Pulmonary artery endothelial cell (primary cell): ENCODE data around the gene SLC17A3. TPM values are rescaled to one million over a fixed set of nuclear protein-coding genes. Genes with fewer than 3 reads are reported as not detected.

Experiments
- DNase-seq: peaks from one replicate; pipeline ENCODE4 v3.0.0-alpha.2; 2011; ENCODE audit warnings: low read depth, low spot score
- total RNA-seq: library from RNA; depleted of rRNA; stranded (reverse); fragments of >200 nt; gene quantifications from 2 replicates; pipeline ENCODE4 v1.2.3, GENCODE V29; 2014

SLC17A3 gene
- total RNA-seq, 1 donor from 2014 or later = not detected

GRCh38 chr6:25842526-25842925 is 31.5 kb downstream of the SLC17A3 start:
- no peak for DNase-seq

- DNase-seq = no peak
These were observed 38.4 kb downstream of the SLC17A3 start for GRCh38 chr6:25835442-25836283.

- DNase-seq = peak; percentile 11
These were observed 39.1 kb downstream of the SLC17A3 start for GRCh38 chr6:25834950-25835349.

DNA sequence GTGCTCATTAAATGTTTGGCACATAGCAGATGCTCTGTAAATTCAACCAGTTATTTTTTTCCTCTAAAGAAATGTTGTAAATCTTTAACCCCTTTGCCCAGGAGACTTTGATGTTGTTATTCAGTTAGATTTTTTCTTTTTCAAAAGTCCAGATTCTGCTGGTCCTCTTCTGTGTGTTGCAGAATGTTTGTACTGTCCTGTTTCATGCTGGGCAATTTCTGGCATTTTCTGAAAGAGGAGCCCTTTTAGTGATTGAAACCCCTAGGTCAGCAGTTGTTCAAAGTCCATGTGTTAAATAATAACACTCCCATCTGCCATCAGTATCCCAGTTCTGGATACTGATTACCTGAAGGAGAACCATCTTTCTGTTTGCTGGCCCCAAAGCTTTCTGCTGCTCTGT is 40.9 kb downstream of the SLC17A3 start:
- no peak for DNase-seq

DNA sequence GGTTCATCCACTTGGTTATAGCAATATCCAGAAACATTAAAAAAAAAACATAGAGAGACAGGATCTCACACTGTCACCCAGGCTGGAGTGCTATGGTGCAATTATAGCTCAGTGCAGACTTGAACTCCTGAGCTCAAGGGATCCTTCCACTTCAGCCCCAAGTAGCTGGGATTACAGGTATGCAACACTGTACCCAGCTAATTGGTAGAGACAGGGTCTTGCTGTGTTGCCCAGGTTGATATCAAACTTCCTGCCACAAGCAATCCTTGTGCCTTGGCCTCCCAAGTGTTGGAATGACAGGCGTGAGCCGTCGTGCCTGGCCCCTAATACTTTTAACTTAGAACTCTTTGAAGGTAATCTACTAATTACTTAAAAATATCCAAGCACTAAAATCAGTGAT is 41.4 kb downstream of the SLC17A3 start:
- no peak for DNase-seq

GRCh38 chr6:25832307-25832662 is 41.8 kb downstream of the SLC17A3 start:
- DNase-seq = no peak

DNA sequence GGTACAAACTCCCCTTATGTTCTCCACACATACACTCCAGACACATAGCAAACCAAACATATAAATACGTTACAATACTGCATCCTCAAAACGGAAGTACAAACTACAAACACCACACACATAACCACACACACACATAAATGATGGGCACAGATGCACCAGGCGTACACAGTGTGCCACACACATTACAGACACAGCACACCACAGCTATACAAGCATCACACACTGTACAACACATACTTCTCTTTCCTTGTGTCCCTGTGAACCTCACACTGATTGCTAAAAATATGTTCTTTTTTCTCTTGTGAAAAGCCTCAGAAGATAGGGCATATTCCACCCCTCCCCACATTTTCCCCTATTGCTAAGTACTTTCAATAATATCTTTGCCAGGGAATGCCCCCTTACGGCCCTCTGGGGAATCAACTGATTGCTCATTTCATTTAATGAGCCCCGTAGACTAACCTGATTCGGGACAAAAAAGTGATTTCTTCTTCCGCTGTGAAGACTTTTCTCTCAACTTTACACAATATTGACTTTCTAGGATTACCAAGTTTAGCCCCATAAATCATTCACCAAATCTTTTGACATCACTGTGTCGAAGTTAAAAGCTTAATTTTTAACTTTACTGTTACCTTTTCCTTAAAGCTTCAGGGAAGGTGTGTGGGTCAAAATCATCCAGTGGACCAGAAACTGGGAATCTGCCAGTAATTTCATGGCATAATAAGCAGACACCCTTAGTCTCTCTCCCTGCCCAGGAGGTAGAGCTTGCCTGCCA is 42.3 kb downstream of the SLC17A3 start, which contains the start of gene SLC17A1:
TSS of gene SLC17A1 (minus strand) at position 521 of the 775 bp plus-strand sequence. CDS start 1,495 bp downstream, outside the sequence.
- DNase-seq = no peak

DNA sequence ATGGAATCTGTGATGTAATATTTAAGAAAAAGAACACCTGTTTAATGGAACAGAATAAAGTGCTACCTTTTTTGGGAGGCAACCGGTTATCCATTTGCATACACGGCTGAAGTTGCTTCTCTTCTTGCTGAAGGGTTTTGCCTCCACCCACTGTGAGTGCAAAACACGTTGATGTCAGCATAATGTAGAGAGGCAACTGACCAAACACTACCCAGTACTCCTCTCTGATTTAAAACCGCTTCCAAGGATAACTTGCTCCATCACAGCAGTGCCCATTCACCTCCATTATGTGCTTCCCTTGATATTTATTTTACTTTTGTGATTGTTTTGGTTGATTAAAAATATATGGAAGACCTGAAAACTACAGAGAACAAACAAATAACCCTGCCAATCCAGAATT is 43.6 kb downstream of the SLC17A3 start:
- no peak for DNase-seq

DNA sequence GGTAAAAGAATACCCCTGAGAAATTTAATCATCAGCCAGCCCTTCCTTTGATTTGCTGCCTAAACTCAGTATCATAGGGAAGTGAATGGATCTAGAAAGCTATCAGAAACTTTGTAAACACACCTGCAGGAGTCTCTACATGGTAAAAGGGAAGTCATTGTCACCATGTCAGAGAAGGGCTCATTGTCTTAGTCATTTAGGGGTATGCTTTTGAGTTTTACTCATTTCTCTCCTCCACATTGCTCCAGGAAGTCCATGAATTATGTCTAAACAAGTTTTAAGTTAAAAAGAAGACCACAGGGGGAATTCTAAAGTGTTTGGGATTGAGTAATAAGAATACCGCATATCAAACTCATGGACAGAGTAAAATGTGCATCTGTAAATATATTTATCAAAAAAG is 44.7 kb downstream of the SLC17A3 start:
- DNase-seq = no peak

GRCh38 chr6:25821341-25821740 is 52.7 kb downstream of the SLC17A3 start:
- no peak for DNase-seq

DNA sequence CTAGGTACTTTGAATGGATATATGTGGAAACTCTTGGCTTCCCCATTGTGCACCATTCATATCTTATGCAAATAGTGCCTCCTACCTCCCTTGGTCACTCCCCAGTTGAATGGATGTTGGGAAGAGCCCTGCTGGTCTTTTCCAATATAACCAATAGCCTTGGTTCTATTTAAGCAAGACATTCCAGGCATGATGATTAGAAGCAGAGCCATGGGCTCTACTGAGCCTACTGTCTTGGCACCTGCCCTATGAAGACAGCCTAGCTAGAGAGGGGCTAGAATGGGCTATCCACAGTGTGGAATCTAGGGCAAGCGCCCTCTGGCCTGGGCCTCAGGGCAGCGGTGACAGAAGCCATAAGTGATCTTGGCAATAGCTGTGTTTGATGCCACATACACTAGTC is 57.8 kb downstream of the SLC17A3 start:
- DNase-seq = no peak

- no peak for DNase-seq
These were observed 58.8 kb downstream of the SLC17A3 start for GRCh38 chr6:25815194-25815593.

DNA sequence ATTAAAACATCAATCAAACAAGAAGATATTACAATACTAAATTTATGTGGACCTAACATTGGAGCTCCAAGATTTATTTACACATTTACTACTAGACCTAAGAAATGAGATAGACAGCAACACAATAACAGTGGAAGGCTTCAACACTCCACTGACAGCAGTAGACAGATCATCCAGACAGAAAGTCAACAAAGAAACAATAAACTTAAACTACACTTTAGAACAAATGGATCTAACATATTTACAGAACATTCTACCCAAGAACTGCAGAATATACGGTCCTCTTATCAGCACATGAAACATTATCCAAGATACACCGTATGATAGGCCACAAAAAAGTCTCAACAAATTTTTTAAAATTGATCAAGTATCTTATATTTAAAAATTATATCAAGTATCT is 69.2 kb downstream of the SLC17A3 start:
- no peak for DNase-seq

GRCh38 chr6:25801436-25801835 is 72.6 kb downstream of the SLC17A3 start:
- no peak for DNase-seq

Other genes starting within 250 kb of the SLC17A3 start
- gene SCGN, start 222.0 kb downstream of the SLC17A3 start, total RNA-seq = not detected in 2 replicates
- gene SLC17A4, start 119.5 kb downstream of the SLC17A3 start, total RNA-seq = not detected in 2 replicates
- gene SLC17A1, start 42.2 kb downstream of the SLC17A3 start, total RNA-seq = not detected in 2 replicates
- gene SLC17A2, start 56.4 kb upstream of the SLC17A3 start, total RNA-seq = not detected in 2 replicates
- gene TRIM38, start 88.6 kb upstream of the SLC17A3 start, total RNA-seq = 8.0 and 9.4 TPM in 2 replicates
- 3.3 and 9.6 TPM in 2 replicates for gene HFE, start 213.2 kb upstream of the SLC17A3 start, total RNA-seq